Measurements from ENCODE around the gene NID2.

Gene NID2

DNA sequence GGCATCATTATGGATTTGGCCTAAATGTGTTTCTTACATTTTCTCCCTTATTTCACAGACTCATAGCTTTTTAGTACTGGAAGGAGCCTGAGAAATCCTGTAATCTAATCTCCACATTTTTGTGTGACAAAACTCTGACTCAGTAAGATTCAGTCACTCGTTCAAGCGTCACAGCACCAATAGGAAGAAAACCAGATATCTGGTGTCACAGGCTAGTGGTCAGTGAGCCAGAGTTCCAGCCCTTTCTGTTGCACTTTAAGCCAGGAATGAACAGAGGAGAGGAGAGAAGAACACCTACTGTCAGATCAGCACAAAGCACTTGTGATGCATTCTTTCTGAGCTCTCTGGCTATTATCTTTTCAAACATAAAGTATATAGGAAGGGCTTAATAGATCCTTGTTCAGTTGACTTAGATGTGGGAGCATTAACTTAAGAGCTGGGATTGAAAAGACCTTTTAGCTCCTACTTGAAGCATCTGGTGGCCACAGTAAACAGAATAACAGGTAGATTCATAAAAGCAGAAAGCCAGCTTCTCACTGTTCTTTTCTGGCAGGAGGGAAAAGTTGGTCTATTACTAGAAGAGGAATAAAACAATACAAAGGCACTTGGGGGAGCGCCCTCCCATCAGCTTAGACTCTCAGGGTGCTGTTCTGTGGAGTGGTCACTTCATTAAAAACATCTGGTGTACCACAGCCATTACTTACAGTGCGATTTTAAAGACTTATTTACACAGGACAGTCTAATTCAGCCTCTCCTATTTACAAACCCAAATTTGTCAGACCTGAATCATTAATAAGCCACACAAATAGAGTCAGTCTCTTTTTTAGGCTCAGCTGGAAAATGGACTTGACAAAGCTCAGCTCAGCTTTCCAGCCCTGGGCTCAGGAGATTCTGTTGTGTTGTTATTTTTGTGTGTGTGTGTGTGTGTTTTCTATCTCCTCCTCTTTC, 12.2 kb upstream of the NID2 start:
- DNase-seq (ENCODE audit: low read depth) = peak; percentile 92
- no peak overlapping the region for H3K4me3 ChIP-seq (replicated peaks; ENCODE audit: low read depth, low read length)
- TF ChIP-seq, protein P1, sequence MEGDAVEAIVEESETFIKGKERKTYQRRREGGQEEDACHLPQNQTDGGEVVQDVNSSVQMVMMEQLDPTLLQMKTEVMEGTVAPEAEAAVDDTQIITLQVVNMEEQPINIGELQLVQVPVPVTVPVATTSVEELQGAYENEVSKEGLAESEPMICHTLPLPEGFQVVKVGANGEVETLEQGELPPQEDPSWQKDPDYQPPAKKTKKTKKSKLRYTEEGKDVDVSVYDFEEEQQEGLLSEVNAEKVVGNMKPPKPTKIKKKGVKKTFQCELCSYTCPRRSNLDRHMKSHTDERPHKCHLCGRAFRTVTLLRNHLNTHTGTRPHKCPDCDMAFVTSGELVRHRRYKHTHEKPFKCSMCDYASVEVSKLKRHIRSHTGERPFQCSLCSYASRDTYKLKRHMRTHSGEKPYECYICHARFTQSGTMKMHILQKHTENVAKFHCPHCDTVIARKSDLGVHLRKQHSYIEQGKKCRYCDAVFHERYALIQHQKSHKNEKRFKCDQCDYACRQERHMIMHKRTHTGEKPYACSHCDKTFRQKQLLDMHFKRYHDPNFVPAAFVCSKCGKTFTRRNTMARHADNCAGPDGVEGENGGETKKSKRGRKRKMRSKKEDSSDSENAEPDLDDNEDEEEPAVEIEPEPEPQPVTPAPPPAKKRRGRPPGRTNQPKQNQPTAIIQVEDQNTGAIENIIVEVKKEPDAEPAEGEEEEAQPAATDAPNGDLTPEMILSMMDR (IDR thresholded peaks at IDR 0.05; ENCODE audit: low read length, missing control alignments) = no peak

DNA sequence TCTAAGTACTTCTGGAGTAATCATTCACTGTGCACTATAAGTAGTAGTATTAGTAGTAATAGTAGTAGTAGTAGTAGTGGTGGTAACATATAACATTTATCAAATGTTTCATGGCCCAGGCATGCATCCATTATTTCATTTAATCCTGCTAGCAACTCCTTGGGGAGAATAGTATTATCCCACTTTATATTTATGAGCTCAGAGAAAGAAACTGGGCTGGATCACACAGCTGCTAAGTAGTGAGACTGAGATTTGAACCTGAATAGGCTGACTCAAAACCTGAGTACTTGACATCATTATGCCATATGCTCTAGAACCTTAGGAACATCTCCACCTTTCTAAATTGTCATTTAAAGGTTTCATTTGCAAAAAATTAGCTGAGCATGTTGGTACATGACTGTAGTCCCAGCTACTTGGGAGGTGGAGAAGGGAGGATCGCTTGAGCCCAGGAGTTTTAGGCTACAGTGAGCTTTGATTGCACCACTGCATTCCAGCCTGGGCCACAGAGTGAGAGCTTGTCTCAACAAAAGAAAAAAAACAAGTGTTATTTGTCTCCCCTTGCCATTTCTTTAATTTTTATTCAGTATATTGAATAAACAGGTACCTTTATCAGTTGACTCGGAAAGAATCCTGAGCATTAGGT, 11.4 kb upstream of the NID2 start:
- peak; percentile 87 for DNase-seq (ENCODE audit: low read depth)
- no peak overlapping the region for H3K4me3 ChIP-seq (replicated peaks; ENCODE audit: low read depth, low read length)
- TF ChIP-seq, protein P1 (IDR thresholded peaks at IDR 0.05; ENCODE audit: low read length, missing control alignments) = no peak

DNA sequence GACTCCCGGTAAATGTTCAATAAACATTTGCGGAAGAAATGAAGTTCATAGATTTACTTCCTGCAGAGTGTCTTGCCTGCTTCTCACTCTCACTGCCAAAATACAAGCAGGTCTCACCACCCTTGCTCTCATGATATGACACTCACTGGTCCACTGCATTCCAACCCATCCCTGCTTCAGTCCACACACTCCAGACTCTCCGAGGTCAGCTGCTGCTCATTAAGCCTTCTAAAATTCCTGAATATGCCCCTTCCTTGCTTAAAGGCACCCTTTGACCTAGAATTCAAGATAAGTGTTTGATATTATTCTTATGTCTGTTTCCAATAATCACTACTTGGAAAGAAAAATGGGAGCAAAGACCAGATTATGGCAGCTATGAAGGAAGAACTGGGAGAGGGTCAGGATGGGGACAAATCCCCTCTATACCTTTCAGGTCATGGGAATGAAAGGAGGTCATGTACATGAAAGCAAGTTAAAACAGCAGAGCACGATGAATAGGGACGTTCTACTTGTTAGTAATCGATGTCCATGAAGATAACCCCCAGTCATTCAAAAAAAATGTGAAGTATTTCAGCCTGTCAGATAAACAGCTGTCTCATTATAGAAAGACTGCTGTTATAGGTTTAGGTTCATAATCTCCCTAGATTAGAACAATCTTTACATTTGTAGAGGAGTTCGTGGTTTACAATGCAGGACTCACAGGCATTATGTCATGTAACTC, 10.5 kb upstream of the NID2 start:
- DNase-seq (ENCODE audit: low read depth) = peak; percentile 51
- no peak overlapping the region for H3K4me3 ChIP-seq (replicated peaks; ENCODE audit: low read depth, low read length)
- TF ChIP-seq, protein P1 (IDR thresholded peaks at IDR 0.05; ENCODE audit: low read length, missing control alignments) = no peak

DNA sequence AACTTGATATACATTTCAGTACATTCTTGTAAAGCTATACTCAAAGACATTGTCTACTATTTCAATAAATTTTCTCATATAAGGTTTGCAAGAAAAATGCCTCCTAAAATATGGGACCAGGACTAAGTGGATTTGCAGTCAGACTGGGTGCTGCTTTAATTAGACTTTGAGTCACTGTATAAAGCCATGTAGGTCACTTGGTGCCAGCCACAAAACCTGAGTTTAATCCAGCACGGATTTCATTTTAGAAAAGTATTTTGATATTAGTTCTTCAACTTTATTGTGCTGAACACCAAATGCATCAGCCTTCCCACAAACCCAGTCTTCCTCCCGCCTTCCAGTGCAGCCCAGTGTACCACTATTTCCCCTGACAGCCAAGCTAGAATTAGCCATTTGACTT, 9.9 kb upstream of the NID2 start:
- TF ChIP-seq, protein P1 (IDR thresholded peaks at IDR 0.05; ENCODE audit: low read length, missing control alignments) = no peak
- DNase-seq (ENCODE audit: low read depth) = no peak
- H3K4me3 ChIP-seq (replicated peaks; ENCODE audit: low read depth, low read length) = no peak overlapping the region

DNA sequence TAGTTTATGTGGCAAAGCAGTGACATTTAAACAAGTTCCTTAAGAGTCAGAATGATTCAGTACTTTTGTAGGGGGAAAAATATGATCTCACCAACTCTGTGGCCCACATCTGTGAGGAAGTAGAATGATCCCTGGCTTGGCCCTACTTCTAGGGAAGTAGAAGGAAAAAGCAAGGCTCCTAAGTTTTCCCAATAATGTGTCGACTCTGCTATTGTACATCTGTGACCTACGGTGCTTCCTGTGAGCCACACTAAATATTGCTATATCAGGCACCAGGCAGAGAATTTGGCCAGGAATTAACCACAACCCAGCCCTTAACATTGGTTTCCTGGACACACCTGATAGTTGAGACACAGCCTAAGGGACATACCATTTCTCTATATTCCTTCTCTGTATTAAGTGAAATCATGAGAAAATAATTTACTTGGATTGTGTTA, 9.3 kb upstream of the NID2 start:
- TF ChIP-seq, protein P1 (IDR thresholded peaks at IDR 0.05; ENCODE audit: low read length, missing control alignments) = no peak
- H3K4me3 ChIP-seq (replicated peaks; ENCODE audit: low read depth, low read length) = no peak overlapping the region
- peak; percentile 53 for DNase-seq (ENCODE audit: low read depth)

GRCh38 chr14:52077256-52077979, 8.6 kb upstream of the NID2 start:
- TF ChIP-seq, protein P1 (IDR thresholded peaks at IDR 0.05; ENCODE audit: low read length, missing control alignments) = no peak
- DNase-seq (ENCODE audit: low read depth) = no peak
- no peak overlapping the region for H3K4me3 ChIP-seq (replicated peaks; ENCODE audit: low read depth, low read length)

Data from fibroblast of pulmonary artery (primary cell).